GM19455 (cell line): ENCODE measurements around the gene C2orf15.
"Not testable (repeated sequence)": the region's sequence is repeated elsewhere in the genome, so short reads cannot be mapped to it uniquely, and the experiment has no call there.

Experiments
- ATAC-seq: cut with Tn5 transposase; IDR thresholded peaks from one replicate; pipeline ENCODE4 v1.9.1; 2021; ENCODE audit not compliant: unreplicated experiment

Gene C2orf15, protein sequence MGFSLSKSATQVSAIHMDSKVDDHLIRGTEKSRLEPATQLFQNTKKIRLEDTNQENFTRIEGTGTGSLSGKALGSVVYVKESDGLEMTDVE

DNA sequence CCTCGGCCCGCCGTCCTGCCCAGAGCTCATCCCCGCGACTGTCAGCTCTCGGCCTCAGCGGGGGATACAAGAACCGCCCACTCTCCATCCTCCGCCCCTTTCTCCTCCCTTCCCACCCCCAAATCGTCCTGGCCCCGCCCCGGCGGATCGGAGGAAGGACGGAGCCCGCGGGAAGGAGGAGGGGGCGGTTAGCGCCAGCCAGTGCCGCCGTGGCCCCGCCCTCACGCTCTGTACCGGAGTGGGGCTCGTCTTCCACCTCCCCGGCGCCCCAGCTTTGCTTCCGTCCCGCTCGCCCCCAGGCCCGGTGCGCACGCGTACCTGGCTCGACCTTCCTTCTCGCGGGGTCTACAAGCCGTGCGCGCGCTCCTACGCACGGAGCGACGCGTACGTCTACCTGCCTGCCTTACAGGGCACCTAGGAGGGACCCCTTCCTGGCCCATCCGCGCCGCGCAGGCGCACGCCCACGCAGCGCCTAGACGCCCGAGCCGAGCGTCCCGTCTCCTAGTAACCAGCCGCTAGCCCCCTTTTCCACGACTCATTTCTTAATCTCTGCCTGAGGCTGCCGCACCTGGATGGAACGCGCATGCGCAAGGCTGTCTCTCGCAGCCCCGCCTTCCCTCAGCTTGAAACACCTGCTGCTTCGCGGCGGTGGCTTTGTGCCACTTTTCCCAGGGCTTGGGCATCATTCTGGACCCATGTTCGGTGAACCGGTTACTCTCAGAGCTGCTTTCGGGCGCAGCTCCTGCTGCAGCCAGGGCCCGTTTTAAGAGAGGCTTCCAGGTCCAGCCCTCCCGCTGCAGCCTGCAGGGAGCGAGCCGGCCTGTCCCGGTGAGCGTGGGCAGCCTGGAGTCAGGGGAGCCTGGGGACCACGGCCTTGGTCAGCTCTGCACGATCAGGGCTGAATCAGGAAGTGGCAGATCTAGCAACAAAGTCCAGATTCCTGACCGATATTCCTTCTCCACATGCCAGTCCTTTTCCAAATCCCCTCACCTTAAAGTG lies at the start of gene C2orf15:
Gene C2orf15, plus strand, starts transcription at position 598 of the 999 bp plus-strand sequence. CDS start 8,852 bp downstream, outside the sequence.
- ATAC-seq = peak; percentile 87

DNA sequence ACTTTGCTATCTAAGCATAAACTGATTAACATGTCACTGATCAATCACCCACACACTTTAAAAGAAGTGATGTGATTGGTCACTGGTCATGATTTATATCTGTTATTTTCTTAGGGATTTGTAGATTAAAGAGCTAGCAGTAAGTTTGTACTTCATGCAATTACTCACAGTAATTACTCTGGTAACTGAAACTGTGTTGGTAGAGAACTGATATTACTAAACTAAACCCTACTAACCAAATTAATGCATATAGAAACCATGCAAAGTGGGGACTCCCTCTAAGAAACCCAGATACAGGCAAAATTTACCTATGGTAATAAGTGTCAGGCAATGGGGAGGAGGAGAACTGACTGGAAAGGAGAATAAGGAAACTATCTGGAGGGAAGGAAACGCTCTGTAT lies 44.8 kb upstream of the C2orf15 start:
- no peak for ATAC-seq

DNA sequence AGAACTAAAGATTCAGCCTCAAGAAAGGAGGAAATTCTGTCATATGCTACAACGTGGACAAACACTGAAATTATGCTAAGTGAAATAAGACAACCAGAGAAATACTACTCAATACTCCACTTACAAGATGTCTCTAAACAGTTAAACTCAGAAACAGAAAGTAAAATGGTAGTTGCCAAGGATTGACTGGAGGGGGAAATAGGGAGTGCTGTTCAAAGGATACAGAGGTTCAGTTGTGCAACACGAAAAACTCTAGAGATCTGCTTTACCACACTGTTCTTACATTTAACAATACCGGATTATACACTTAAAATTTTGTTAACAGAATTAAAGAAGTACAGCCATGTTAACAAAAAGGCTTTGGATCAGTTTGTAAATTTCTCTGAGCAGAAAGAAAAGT lies 39.8 kb upstream of the C2orf15 start:
- no peak for ATAC-seq

DNA sequence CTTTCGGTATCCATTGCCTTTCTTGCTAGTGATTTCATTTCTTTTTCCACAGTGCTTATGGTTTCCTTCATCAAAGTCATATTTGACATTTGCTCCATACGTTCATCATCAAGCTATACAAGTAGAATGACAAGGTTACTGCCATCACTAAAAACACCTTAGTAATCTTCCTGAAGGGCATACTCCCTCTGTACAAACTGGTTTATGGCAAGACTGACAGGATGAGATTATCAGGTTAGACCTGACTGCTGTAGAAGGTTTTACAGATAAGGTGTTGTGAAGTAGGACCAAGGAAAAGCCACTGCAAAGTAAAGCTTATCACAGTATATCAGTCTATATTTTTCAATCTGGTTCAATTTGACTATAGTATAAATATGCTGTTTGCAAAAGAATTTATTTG lies 37.5 kb upstream of the C2orf15 start:
- no peak for ATAC-seq

DNA sequence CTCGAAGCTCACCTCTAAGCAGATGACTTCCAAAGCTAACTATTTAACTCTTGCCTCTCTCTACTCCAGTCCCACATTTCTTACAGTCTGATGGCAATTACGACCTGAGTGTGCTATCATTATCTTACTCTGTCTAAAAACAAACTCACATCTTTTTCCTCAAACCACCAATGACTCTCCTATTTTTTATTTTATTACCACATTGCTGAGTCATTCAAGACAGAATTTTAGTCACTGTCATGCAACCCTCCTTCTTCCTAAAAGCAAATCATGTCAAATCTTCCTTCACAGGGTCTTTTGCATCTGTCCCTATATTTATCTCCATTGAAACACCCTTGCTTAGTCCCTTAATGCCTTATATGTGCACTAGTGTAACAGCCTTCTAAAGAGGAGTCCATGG lies 34.6 kb upstream of the C2orf15 start:
- ATAC-seq = no peak

- no peak for ATAC-seq
Observed at GRCh38 chr2:99111236-99111635, 30.3 kb upstream of the C2orf15 start.

- ATAC-seq = no peak
Observed at GRCh38 chr2:99111945-99112344, 29.6 kb upstream of the C2orf15 start.

GRCh38 chr2:99112617-99113016 lies 28.9 kb upstream of the C2orf15 start:
- ATAC-seq = no peak

- no peak for ATAC-seq
Observed at GRCh38 chr2:99127981-99128380, 13.5 kb upstream of the C2orf15 start.

GRCh38 chr2:99135044-99135556 lies 6.4 kb upstream of the C2orf15 start:
- ATAC-seq = not testable (repeated sequence)

GRCh38 chr2:99139003-99139402 lies 2.5 kb upstream of the C2orf15 start:
- no peak for ATAC-seq

- ATAC-seq = no peak
Observed at GRCh38 chr2:99140056-99140859, 1.2 kb upstream of the C2orf15 start.

GRCh38 chr2:99140860-99141109 lies 722 bp upstream of the C2orf15 start:
- peak; percentile 42 for ATAC-seq

DNA sequence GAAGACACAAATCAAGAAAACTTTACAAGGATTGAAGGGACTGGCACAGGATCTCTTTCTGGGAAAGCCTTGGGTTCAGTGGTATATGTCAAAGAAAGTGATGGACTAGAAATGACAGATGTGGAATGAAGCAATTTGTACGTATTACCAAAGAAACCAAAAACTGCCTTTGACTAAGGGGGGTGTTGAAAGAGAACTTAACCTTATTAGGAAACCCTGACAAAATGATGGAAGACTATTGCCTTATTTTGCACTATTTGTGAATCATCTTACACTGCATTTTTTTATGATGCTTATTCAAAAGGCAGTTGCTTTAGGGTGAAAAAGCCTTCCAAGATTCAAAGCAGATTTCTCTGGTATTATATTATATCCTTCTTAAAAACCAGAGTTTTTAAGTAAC lies 9.2 kb downstream of the C2orf15 start:
- no peak for ATAC-seq

GRCh38 chr2:99152199-99152895 lies 10.8 kb downstream of the C2orf15 start:
- ATAC-seq = no peak

GRCh38 chr2:99153921-99154604 lies 12.6 kb downstream of the C2orf15 start:
- ATAC-seq = no peak

GRCh38 chr2:99154643-99155536 lies 13.4 kb downstream of the C2orf15 start, which contains the start of the genes LIPT1 and TSGA10:
Gene LIPT1 (plus strand): TSS chr2:99154967. CDS start chr2:99161958, 6,991 bp downstream.
Gene TSGA10 (minus strand): TSS chr2:99154942. CDS start chr2:99109439, 45,503 bp downstream.
- ATAC-seq = peak; percentile 97

GRCh38 chr2:99156891-99157290 lies 15.4 kb downstream of the C2orf15 start:
- no peak for ATAC-seq

- no peak for ATAC-seq
Observed at GRCh38 chr2:99158599-99158998, 17.1 kb downstream of the C2orf15 start.
